Measurements from ENCODE around the gene CRTC3. TPM values are rescaled to one million over a fixed set of nuclear protein-coding genes. Genes with fewer than 3 reads are reported as not detected.
A peak's percentile ranks its signal among the peaks of the same experiment; 100 is the strongest.
"Not testable (repeated sequence)": the region's sequence is repeated elsewhere in the genome, so short reads cannot be mapped to it uniquely, and the experiment has no call there.

CRTC3 gene
- total RNA-seq, 1 experiment from 2014 or later = 5.3 TPM

- in situ Hi-C loops (cut with HindIII; ENCODE audit: low pct_unique_long_range_greater_than_20kb, low sequenced_read_pairs) = no loop called here
- no peak for DNase-seq (ENCODE audit: low read depth)
These were observed 121.4 kb downstream of the CRTC3 start for GRCh38 chr15:90650956-90651689.

- in situ Hi-C loops (cut with HindIII; ENCODE audit: low pct_unique_long_range_greater_than_20kb, low sequenced_read_pairs) = no loop called here
- no peak for DNase-seq (ENCODE audit: low read depth)
These were observed 124.8 kb downstream of the CRTC3 start for GRCh38 chr15:90654233-90655136.

- not testable (repeated sequence) for DNase-seq (ENCODE audit: low read depth)
These were observed 127.9 kb downstream of the CRTC3 start for GRCh38 chr15:90657520-90658172.

GRCh38 chr15:90659481-90659880 is 129.8 kb downstream of the CRTC3 start:
- in situ Hi-C loops (cut with HindIII; ENCODE audit: low pct_unique_long_range_greater_than_20kb, low sequenced_read_pairs) = no loop called here
- DNase-seq (ENCODE audit: low read depth) = no peak

More at GRCh38 chr15:90657520-90658172, 127.9 kb downstream of the CRTC3 start:
- in situ Hi-C loops (cut with HindIII; ENCODE audit: low pct_unique_long_range_greater_than_20kb, low sequenced_read_pairs) = not testable (repeated sequence)

- DNase-seq (ENCODE audit: low read depth) = peak; percentile 60
- in situ Hi-C loops (cut with HindIII; ENCODE audit: low pct_unique_long_range_greater_than_20kb, low sequenced_read_pairs) = no loop called here
These were observed 130.7 kb downstream of the CRTC3 start for GRCh38 chr15:90660195-90660998.

- DNase-seq (ENCODE audit: low read depth); in situ Hi-C loops (cut with HindIII; ENCODE audit: low pct_unique_long_range_greater_than_20kb, low sequenced_read_pairs): not testable (repeated sequence)
These were observed 131.2 kb downstream of the CRTC3 start for GRCh38 chr15:90660999-90661330.

GRCh38 chr15:90664081-90664461 is 134.3 kb downstream of the CRTC3 start:
- in situ Hi-C loops (cut with HindIII; ENCODE audit: low pct_unique_long_range_greater_than_20kb, low sequenced_read_pairs); DNase-seq (ENCODE audit: low read depth): not testable (repeated sequence)

GRCh38 chr15:90664650-90665287 is 135.0 kb downstream of the CRTC3 start:
- peak; percentile 49 for DNase-seq (ENCODE audit: low read depth)
- in situ Hi-C loops (cut with HindIII; ENCODE audit: low pct_unique_long_range_greater_than_20kb, low sequenced_read_pairs) = no loop called here

- DNase-seq (ENCODE audit: low read depth) = peak; percentile 74
- in situ Hi-C loops (cut with HindIII; ENCODE audit: low pct_unique_long_range_greater_than_20kb, low sequenced_read_pairs) = no loop called here
These were observed 135.8 kb downstream of the CRTC3 start for GRCh38 chr15:90665288-90666134.

- in situ Hi-C loops (cut with HindIII; ENCODE audit: low pct_unique_long_range_greater_than_20kb, low sequenced_read_pairs) = no loop called here
- DNase-seq (ENCODE audit: low read depth) = no peak
These were observed 136.6 kb downstream of the CRTC3 start for GRCh38 chr15:90666135-90666909.

- in situ Hi-C loops (cut with HindIII; ENCODE audit: low pct_unique_long_range_greater_than_20kb, low sequenced_read_pairs) = no loop called here
These were observed 137.5 kb downstream of the CRTC3 start for GRCh38 chr15:90667073-90667754.

GRCh38 chr15:90667755-90668345 is 138.1 kb downstream of the CRTC3 start:
- in situ Hi-C loops (cut with HindIII; ENCODE audit: low pct_unique_long_range_greater_than_20kb, low sequenced_read_pairs); DNase-seq (ENCODE audit: low read depth): not testable (repeated sequence)

More at GRCh38 chr15:90667073-90667754, 137.5 kb downstream of the CRTC3 start:
- no peak for DNase-seq (ENCODE audit: low read depth)

- DNase-seq (ENCODE audit: low read depth); in situ Hi-C loops (cut with HindIII; ENCODE audit: low pct_unique_long_range_greater_than_20kb, low sequenced_read_pairs): not testable (repeated sequence)
These were observed 140.9 kb downstream of the CRTC3 start for GRCh38 chr15:90670631-90671030.

GRCh38 chr15:90671216-90671615 is 141.5 kb downstream of the CRTC3 start:
- in situ Hi-C loops (cut with HindIII; ENCODE audit: low pct_unique_long_range_greater_than_20kb, low sequenced_read_pairs) = no loop called here
- DNase-seq (ENCODE audit: low read depth) = no peak

- in situ Hi-C loops (cut with HindIII; ENCODE audit: low pct_unique_long_range_greater_than_20kb, low sequenced_read_pairs); DNase-seq (ENCODE audit: low read depth): not testable (repeated sequence)
These were observed 143.6 kb downstream of the CRTC3 start for GRCh38 chr15:90673357-90673756.
